ENCODE data around the gene HMOX2. TPM values are rescaled to one million over a fixed set of nuclear protein-coding genes. Genes with fewer than 3 reads are reported as not detected.

Gene HMOX2
- total RNA-seq, 1 experiment from 2014 or later: 55.1 TPM

- no peaks in the 10 kb centered on the region for H3K79me2 ChIP-seq (ENCODE audit: insufficient read depth, low read length)
- POLR2A ChIA-PET: no interaction called here
- peaks cover 6 to 9% of the 10 kb centered on the region in 2 experiments; a peak in 3 of 4 replicates for H3K9me3 ChIP-seq (ENCODE audit: control insufficient read depth in 1 of 2, insufficient read depth in 1 of 2, low read depth in 1 of 2, low read length in 2 of 2)
- no TSS peak for BruUV-seq (replicated peaks)
- no peaks in the 10 kb centered on the region for H3K9me2 ChIP-seq (ENCODE audit: insufficient read depth)
- intact Hi-C loops (cut with micrococcal nuclease): no loop called here
- no peaks in the 10 kb centered on the region for H4K20me1 ChIP-seq (ENCODE audit: insufficient read depth)
- H3K4me2 ChIP-seq (ENCODE audit: low read length): no peak overlapping the region
- H2AFZ ChIP-seq (ENCODE audit: low read depth, low read length, poor library complexity, severe bottlenecking): no peak overlapping the region
- no peak overlapping the region for H3K27ac ChIP-seq (ENCODE audit: low read depth, low read length)
- no peak for DNase-seq (ENCODE audit: low read depth, low spot score)
- CTCF ChIA-PET: no interaction called here
- H3K4me3 ChIP-seq (replicated peaks in 1 of 2; ENCODE audit: low read depth in 1 of 2, low read length in 2 of 2): no peak overlapping the region
- TF ChIP-seq POLR2A (IDR thresholded peaks at IDR 0.05; ENCODE audit: borderline replicate concordance, extremely low read depth, insufficient read depth, insufficient read length) (no peak), MAX (IDR thresholded peaks at IDR 0.05) (no peak), EZH2phosphoT487 (IDR thresholded peaks at IDR 0.05; ENCODE audit: borderline replicate concordance) (no peak), JUND (IDR thresholded peaks at IDR 0.05) (no peak), ATF3 (IDR thresholded peaks at IDR 0.05) (no peak), CTCF (IDR thresholded peaks at IDR 0.05 in 2 of 3, conservative IDR thresholded peaks at IDR 0.05 in 1 of 3; ENCODE audit: borderline replicate concordance in 1 of 3, insufficient read depth in 1 of 3, low read depth in 2 of 3, low read length in 2 of 3) (no peak), CEBPB (IDR thresholded peaks at IDR 0.05; ENCODE audit: low read depth) (no peak), ZFX (IDR thresholded peaks at IDR 0.05) (no peak), ZBTB33 (IDR thresholded peaks at IDR 0.05; ENCODE audit: extremely low read depth, insufficient replicate concordance, low read length) (no peak), RAD21 (IDR thresholded peaks at IDR 0.05; ENCODE audit: low read depth) (no peak)
- no peaks in the 10 kb centered on the region for H3K27me3 ChIP-seq (ENCODE audit: insufficient read depth, low read length)
- RAD21 ChIA-PET (ENCODE audit: low non-redundant PET in 1 of 2, low total read pairs in 2 of 2, uncharacterized antibody in 2 of 2, unreplicated experiment in 2 of 2): no interaction called here
- peaks cover 0 to 5% of the 10 kb centered on the region in 2 experiments; a peak in 2 of 4 replicates for H3K4me1 ChIP-seq (ENCODE audit: control insufficient read depth in 1 of 2, insufficient read depth in 2 of 2, low read length in 2 of 2)
- no peaks in the 10 kb centered on the region for H3K36me3 ChIP-seq (ENCODE audit: control insufficient read depth in 1 of 2, insufficient read depth in 2 of 2, low read length in 2 of 2)
- no peak overlapping the region for H3K9ac ChIP-seq (ENCODE audit: low read length)
- ATAC-seq: no peak
Measured at GRCh38 chr16:4544473-4544872, 68.3 kb downstream of the HMOX2 start.

Data from HCT116 (cell line).